ENCODE results near the gene ZNF232. TPM values are rescaled to one million over a fixed set of nuclear protein-coding genes. Genes with fewer than 3 reads are reported as not detected.
A peak's percentile ranks its signal among the peaks of the same experiment; 100 is the strongest.
"Not testable (repeated sequence)": the region's sequence is repeated elsewhere in the genome, so short reads cannot be mapped to it uniquely, and the experiment has no call there.

Gene ZNF232
- total and polyA plus RNA-seq, 4 experiments from 2014 or later, result 2.8 to 19.7 (median 14.3) TPM

- H3K4me3 Mint-ChIP-seq; DNase-seq; intact Hi-C loops (cut with micrococcal nuclease); H3K27ac Mint-ChIP-seq; H3K36me3 ChIP-seq (ENCODE audit: insufficient read depth, low read length); H3K4me3 ChIP-seq (ENCODE audit: low read length in 2 of 2); H3K27me3 Mint-ChIP-seq; H3K4me1 Mint-ChIP-seq; POLR2A ChIA-PET (ENCODE audit: partially characterized antibody); H3K36me3 Mint-ChIP-seq; H3K27me3 ChIP-seq (ENCODE audit: insufficient read depth, low read length); H3K9me3 ChIP-seq (ENCODE audit: control insufficient read depth in 1 of 2, low read length in 2 of 2); CTCF ChIA-PET (ENCODE audit: partially characterized antibody); H3K27ac ChIP-seq (ENCODE audit: low read depth, low read length); H3K4me1 ChIP-seq (ENCODE audit: insufficient read depth, low read length); H3K9me3 Mint-ChIP-seq: not testable (repeated sequence)
Observed at GRCh38 chr17:5137511-5138197, 26.0 kb upstream of the ZNF232 start.

GRCh38 chr17:5136580-5137412, 25.1 kb upstream of the ZNF232 start:
- H3K27ac ChIP-seq (ENCODE audit: low read depth, low read length); H3K36me3 ChIP-seq (ENCODE audit: insufficient read depth, low read length); H3K27ac Mint-ChIP-seq; H3K4me1 Mint-ChIP-seq; DNase-seq; H3K9me3 Mint-ChIP-seq; intact Hi-C loops (cut with micrococcal nuclease); H3K27me3 Mint-ChIP-seq; H3K4me1 ChIP-seq (ENCODE audit: insufficient read depth, low read length); H3K4me3 ChIP-seq (ENCODE audit: low read length in 2 of 2); H3K9me3 ChIP-seq (ENCODE audit: control insufficient read depth in 1 of 2, low read length in 2 of 2); H3K36me3 Mint-ChIP-seq; H3K4me3 Mint-ChIP-seq; CTCF ChIA-PET (ENCODE audit: partially characterized antibody); H3K27me3 ChIP-seq (ENCODE audit: insufficient read depth, low read length): not testable (repeated sequence)
- POLR2A ChIA-PET (ENCODE audit: partially characterized antibody), result interaction anchor here (0.6 kb wide), 1 partner anchor 95 kb away, joined by 3 read pairs; no protein-coding TSS in a partner anchor

DNA sequence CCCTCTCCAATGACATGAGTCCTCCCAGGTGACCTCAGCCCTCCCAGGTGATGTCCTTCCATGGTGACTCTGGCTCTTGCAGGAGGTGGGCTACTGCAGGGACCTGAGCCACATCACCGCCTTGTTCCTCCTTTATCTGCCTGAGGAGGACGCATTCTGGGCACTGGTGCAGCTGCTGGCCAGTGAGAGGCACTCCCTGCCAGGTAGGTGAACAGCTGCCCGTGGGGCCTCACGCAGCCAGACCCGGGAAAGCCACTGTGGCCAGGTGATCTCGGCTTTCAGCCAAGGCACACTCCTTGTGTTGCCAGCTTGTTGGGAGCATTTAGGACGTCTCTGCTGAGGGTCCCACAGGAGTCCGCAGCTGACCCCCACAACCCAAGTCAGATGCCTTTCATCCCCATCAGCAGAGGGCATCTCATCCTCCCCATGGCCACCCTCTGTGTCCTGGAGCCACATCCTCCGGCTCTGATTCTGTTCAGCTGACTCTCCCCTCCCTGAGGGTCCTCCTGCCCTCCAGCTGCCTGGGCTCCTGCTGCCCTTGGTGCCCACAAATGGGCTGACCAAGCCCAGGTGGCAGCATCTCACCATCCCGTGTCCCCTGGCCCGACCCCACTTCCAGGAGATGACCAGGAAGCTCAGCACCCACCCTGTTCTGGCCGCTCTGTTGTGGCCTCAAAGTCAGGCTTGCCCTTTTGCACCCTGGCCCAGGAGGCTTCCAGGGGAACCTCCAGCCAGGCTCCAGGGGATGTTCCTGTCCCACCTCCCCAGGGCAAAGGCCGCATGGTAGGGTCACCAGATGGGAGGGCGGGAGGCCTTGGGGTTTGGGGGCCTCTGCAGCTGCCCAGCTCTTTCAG, 24.3 kb upstream of the ZNF232 start:
- H3K4me1 ChIP-seq (ENCODE audit: insufficient read depth, low read length), result no peaks in the 10 kb centered on the region
- ChIA-PET CTCF (ENCODE audit: partially characterized antibody) (no interaction called here), POLR2A (ENCODE audit: partially characterized antibody) (no interaction called here)
- H3K27ac Mint-ChIP-seq, result no peak overlapping the region
- H3K27me3 ChIP-seq (ENCODE audit: insufficient read depth, low read length), result no peaks in the 10 kb centered on the region
- H3K36me3 Mint-ChIP-seq, result no peaks in the 10 kb centered on the region
- H3K36me3 ChIP-seq (ENCODE audit: insufficient read depth, low read length), result no peaks in the 10 kb centered on the region
- no peaks in the 10 kb centered on the region for H3K9me3 ChIP-seq (ENCODE audit: control insufficient read depth in 1 of 2, low read length in 2 of 2)
- no peaks in the 10 kb centered on the region for H3K9me3 Mint-ChIP-seq
- no peak for DNase-seq
- intact Hi-C loops (cut with micrococcal nuclease), result no loop called here
- peaks cover 0 to 4% (median 0%) of the 10 kb centered on the region in 4 donors for H3K4me1 Mint-ChIP-seq
- peaks cover 0 to 2% of the 10 kb centered on the region in 2 donors for H3K27me3 Mint-ChIP-seq
- no peak overlapping the region for H3K4me3 ChIP-seq (ENCODE audit: low read length in 2 of 2)
- H3K27ac ChIP-seq (ENCODE audit: low read depth, low read length), result no peak overlapping the region
- no peak overlapping the region for H3K4me3 Mint-ChIP-seq

GRCh38 chr17:5135131-5135712, 23.5 kb upstream of the ZNF232 start:
- H3K27ac ChIP-seq (ENCODE audit: low read depth, low read length); DNase-seq; H3K9me3 Mint-ChIP-seq; H3K4me1 ChIP-seq (ENCODE audit: insufficient read depth, low read length); H3K4me1 Mint-ChIP-seq; intact Hi-C loops (cut with micrococcal nuclease); H3K27me3 Mint-ChIP-seq; CTCF ChIA-PET (ENCODE audit: partially characterized antibody); H3K36me3 Mint-ChIP-seq; H3K9me3 ChIP-seq (ENCODE audit: control insufficient read depth in 1 of 2, low read length in 2 of 2); H3K4me3 Mint-ChIP-seq; H3K36me3 ChIP-seq (ENCODE audit: insufficient read depth, low read length); H3K27me3 ChIP-seq (ENCODE audit: insufficient read depth, low read length); H3K27ac Mint-ChIP-seq; H3K4me3 ChIP-seq (ENCODE audit: low read length in 2 of 2); POLR2A ChIA-PET (ENCODE audit: partially characterized antibody): not testable (repeated sequence)

GRCh38 chr17:5134571-5134970, 22.9 kb upstream of the ZNF232 start:
- POLR2A ChIA-PET (ENCODE audit: partially characterized antibody); H3K9me3 Mint-ChIP-seq; CTCF ChIA-PET (ENCODE audit: partially characterized antibody): not testable (repeated sequence)

GRCh38 chr17:5133961-5134360, 22.3 kb upstream of the ZNF232 start:
- POLR2A ChIA-PET (ENCODE audit: partially characterized antibody); H3K4me3 ChIP-seq (ENCODE audit: low read length in 2 of 2); CTCF ChIA-PET (ENCODE audit: partially characterized antibody); H3K27ac ChIP-seq (ENCODE audit: low read depth, low read length); H3K36me3 Mint-ChIP-seq; H3K27me3 Mint-ChIP-seq; H3K9me3 ChIP-seq (ENCODE audit: control insufficient read depth in 1 of 2, low read length in 2 of 2); H3K9me3 Mint-ChIP-seq; H3K4me1 ChIP-seq (ENCODE audit: insufficient read depth, low read length); H3K27me3 ChIP-seq (ENCODE audit: insufficient read depth, low read length); H3K4me1 Mint-ChIP-seq; intact Hi-C loops (cut with micrococcal nuclease); H3K27ac Mint-ChIP-seq; H3K36me3 ChIP-seq (ENCODE audit: insufficient read depth, low read length); H3K4me3 Mint-ChIP-seq; DNase-seq: not testable (repeated sequence)

More at GRCh38 chr17:5134571-5134970, 22.9 kb upstream of the ZNF232 start:
- H3K9me3 ChIP-seq (ENCODE audit: control insufficient read depth in 1 of 2, low read length in 2 of 2); DNase-seq; H3K4me3 ChIP-seq (ENCODE audit: low read length in 2 of 2); H3K36me3 Mint-ChIP-seq; H3K27me3 ChIP-seq (ENCODE audit: insufficient read depth, low read length); H3K27ac ChIP-seq (ENCODE audit: low read depth, low read length); H3K4me1 Mint-ChIP-seq; H3K36me3 ChIP-seq (ENCODE audit: insufficient read depth, low read length); intact Hi-C loops (cut with micrococcal nuclease); H3K27me3 Mint-ChIP-seq; H3K4me1 ChIP-seq (ENCODE audit: insufficient read depth, low read length); H3K4me3 Mint-ChIP-seq: not testable (repeated sequence)
- peak overlapping the region in 1 of 7 donors; percentile 60 for H3K27ac Mint-ChIP-seq

- Mint-ChIP-seq H3K9me3 (no peaks in the 10 kb centered on the region), H3K27ac (no peak overlapping the region), H3K27me3 (peaks cover 1 to 3% of the 10 kb centered on the region in 2 donors), H3K36me3 (no peaks in the 10 kb centered on the region), H3K4me1 (peaks cover 0 to 4% (median 0%) of the 10 kb centered on the region in 4 donors), H3K4me3 (no peak overlapping the region)
- DNase-seq, result no peak
- intact Hi-C loops (cut with micrococcal nuclease), result no loop called here
- no peak overlapping the region for H3K27ac ChIP-seq (ENCODE audit: low read depth, low read length)
- ChIA-PET POLR2A (ENCODE audit: partially characterized antibody) (no interaction called here), CTCF (ENCODE audit: partially characterized antibody) (no interaction called here)
- no peaks in the 10 kb centered on the region for H3K36me3 ChIP-seq (ENCODE audit: insufficient read depth, low read length)
- no peaks in the 10 kb centered on the region for H3K4me1 ChIP-seq (ENCODE audit: insufficient read depth, low read length)
- H3K4me3 ChIP-seq (ENCODE audit: low read length in 2 of 2), result no peak overlapping the region
- H3K9me3 ChIP-seq (ENCODE audit: control insufficient read depth in 1 of 2, low read length in 2 of 2), result no peaks in the 10 kb centered on the region
- H3K27me3 ChIP-seq (ENCODE audit: insufficient read depth, low read length), result no peaks in the 10 kb centered on the region
Observed at GRCh38 chr17:5133311-5133710, 21.6 kb upstream of the ZNF232 start.
